DMS153 (cell line): ENCODE measurements around the gene MOB2.

Source experiments
- DNase-seq: peaks from one replicate; lab custom pipeline; 2025; lab: John Stamatoyannopoulos, UW

The MOB2 gene

GRCh38 chr11:1456176-1456575 lies 30.4 kb downstream of the MOB2 start:
- DNase-seq, result no peak

- DNase-seq, result no peak
Observed at GRCh38 chr11:1455763-1456060, 30.9 kb downstream of the MOB2 start.

GRCh38 chr11:1455032-1455762 lies 31.4 kb downstream of the MOB2 start:
- DNase-seq, result no peak

GRCh38 chr11:1454576-1454975 lies 32.0 kb downstream of the MOB2 start:
- no peak for DNase-seq

GRCh38 chr11:1453611-1454034 lies 33.0 kb downstream of the MOB2 start:
- DNase-seq, result no peak

GRCh38 chr11:1452744-1453143 lies 33.8 kb downstream of the MOB2 start:
- DNase-seq, result no peak

- no peak for DNase-seq
Observed at GRCh38 chr11:1451781-1452470, 34.7 kb downstream of the MOB2 start.

- DNase-seq, result no peak
Observed at GRCh38 chr11:1450949-1451710, 35.4 kb downstream of the MOB2 start.

GRCh38 chr11:1450344-1450875 lies 36.2 kb downstream of the MOB2 start:
- no peak for DNase-seq

GRCh38 chr11:1449490-1450243 lies 36.9 kb downstream of the MOB2 start:
- DNase-seq, result no peak

- DNase-seq, result no peak
Observed at GRCh38 chr11:1448882-1449281, 37.7 kb downstream of the MOB2 start.

- no peak for DNase-seq
Observed at GRCh38 chr11:1447845-1448825, 38.4 kb downstream of the MOB2 start.

GRCh38 chr11:1446623-1447022 lies 40.0 kb downstream of the MOB2 start:
- DNase-seq, result no peak

- no peak for DNase-seq
Observed at GRCh38 chr11:1445741-1446445, 40.7 kb downstream of the MOB2 start.

GRCh38 chr11:1444823-1445422 lies 41.7 kb downstream of the MOB2 start:
- no peak for DNase-seq

GRCh38 chr11:1444321-1444720 lies 42.3 kb downstream of the MOB2 start:
- DNase-seq, result no peak

GRCh38 chr11:1443737-1444136 lies 42.8 kb downstream of the MOB2 start:
- DNase-seq, result no peak

GRCh38 chr11:1442807-1443366 lies 43.7 kb downstream of the MOB2 start:
- DNase-seq, result no peak

- no peak for DNase-seq
Observed at GRCh38 chr11:1442163-1442562, 44.4 kb downstream of the MOB2 start.

- no peak for DNase-seq
Observed at GRCh38 chr11:1440496-1440895, 46.1 kb downstream of the MOB2 start.
